A673 (cell line): Measurements from ENCODE around the gene ZBTB16. TPM values are rescaled to one million over a fixed set of nuclear protein-coding genes. Genes with fewer than 3 reads are reported as not detected.

Source experiments
- BruUV-seq: library from RNA; stranded (reverse); fragments of 400-500 nt; replicated peaks from 2 replicates; lab custom pipeline; 2021; lab: Mats Ljungman, UMichigan
- CTCF ChIA-PET: fragments of 300-600 bp; sonication (Branson Sonifier 250); formaldehyde crosslinking; loops from one replicate; lab custom pipeline; 2022; ENCODE audit warnings: antibody characterized with exemption; lab: Charles Lee
- POLR2A ChIA-PET: fragments of 300-600 bp; sonication (Branson Sonifier 250); formaldehyde crosslinking; loops from one replicate; lab custom pipeline; 2022; ENCODE audit warnings: antibody characterized with exemption; ENCODE audit not compliant: low non-redundant PET; lab: Charles Lee
- DNase-seq: peaks from one replicate; pipeline ENCODE4 v3.0.0-alpha.2; 2015; ENCODE audit warnings: low spot score
- H3K27ac ChIP-seq: fragments of 200-600 bp; sonication (generic); 2 replicates; pipeline ENCODE4 v1.5.1; 2016; ENCODE audit warnings: mixed run types, low read depth, mild to moderate bottlenecking, mixed read lengths, antibody characterized with exemption, low read length; ENCODE audit not compliant: poor library complexity, severe bottlenecking
- H3K27me3 ChIP-seq: fragments of 200-600 bp; sonication (generic); replicated peaks from 2 replicates; pipeline ENCODE4 v1.6.1; 2017; ENCODE audit warnings: mixed run types, low read depth, mild to moderate bottlenecking, mixed read lengths, antibody characterized with exemption, low read length; ENCODE audit not compliant: insufficient read depth, poor library complexity
- H3K36me3 ChIP-seq: fragments of 200-600 bp; sonication (generic); 2 replicates; pipeline ENCODE4 v1.6.1; 2016; ENCODE audit warnings: mixed run types, mild to moderate bottlenecking, mixed read lengths, antibody characterized with exemption, low read length; ENCODE audit not compliant: insufficient read depth, poor library complexity, severe bottlenecking
- H3K4me1 ChIP-seq: fragments of 200-600 bp; sonication (generic); 2 replicates; pipeline ENCODE4 v1.6.1; 2017; ENCODE audit warnings: mixed run types, mild to moderate bottlenecking, mixed read lengths, antibody characterized with exemption, low read length; ENCODE audit not compliant: insufficient read depth, poor library complexity, severe bottlenecking
- H3K4me3 ChIP-seq: fragments of 200-600 bp; sonication (generic); 2 replicates; pipeline ENCODE4 v1.5.1; 2016; ENCODE audit warnings: low read depth, mixed run types, mild to moderate bottlenecking, mixed read lengths, low read length; ENCODE audit not compliant: poor library complexity, severe bottlenecking
- H3K9me3 ChIP-seq: fragments of 200-600 bp; sonication (generic); 2 replicates; pipeline ENCODE4 v1.6.1; 2016; ENCODE audit warnings: mixed run types, low read depth, mild to moderate bottlenecking, mixed read lengths, antibody characterized with exemption, low read length; ENCODE audit not compliant: poor library complexity, severe bottlenecking
- CTCF ChIP-seq: fragments of 300-800, 200-600 bp; sonication (generic); conservative IDR thresholded peaks from 2 replicates; pipeline ENCODE4 v1.5.1; 2017; ENCODE audit warnings: low read depth, mild to moderate bottlenecking, antibody characterized with exemption, low read length, moderate library complexity, mixed read lengths
- EZH2 ChIP-seq: fragments of 200-600 bp; sonication (generic); IDR thresholded peaks from 2 replicates; pipeline ENCODE4 v1.6.1; 2017; ENCODE audit warnings: borderline replicate concordance, low read depth, mild to moderate bottlenecking, mixed read lengths, antibody characterized with exemption, low read length; ENCODE audit not compliant: poor library complexity, severe bottlenecking
- intact Hi-C: fragments of 100-400 bp; cut with micrococcal nuclease; formaldehyde crosslinking; loops from one replicate; pipeline ENCODE4 v1.10.0; 2022; ENCODE audit not compliant: unreplicated experiment
- total RNA-seq: library from RNA; stranded (reverse); gene quantifications from 2 replicates; pipeline ENCODE4 v1.2.3, GENCODE V29; 2021

The ZBTB16 gene
- total RNA-seq, 1 experiment from 2014 or later: 12.0 TPM

GRCh38 chr11:114154271-114155047 lies 94.9 kb downstream of the ZBTB16 start:
- H3K4me3 ChIP-seq: no peak overlapping the region
- H3K4me1 ChIP-seq: peaks cover 34% of the 10 kb centered on the region
- intact Hi-C loops: no loop called here
- ChIA-PET POLR2A (no interaction called here), CTCF (no interaction called here)
- BruUV-seq: no TSS peak
- no peaks in the 10 kb centered on the region for H3K9me3 ChIP-seq
- TF ChIP-seq CTCF: no peak
- TF ChIP-seq EZH2: no peak
- no peak overlapping the region for H3K27ac ChIP-seq
- no peaks in the 10 kb centered on the region for H3K27me3 ChIP-seq
- no peak for DNase-seq
- H3K36me3 ChIP-seq: no peaks in the 10 kb centered on the region

- Histone ChIP-seq H3K4me3 (no peak overlapping the region), H3K36me3 (no peaks in the 10 kb centered on the region), H3K27me3 (no peaks in the 10 kb centered on the region), H3K27ac (no peak overlapping the region), H3K4me1 (peaks cover 34% of the 10 kb centered on the region), H3K9me3 (no peaks in the 10 kb centered on the region)
- ChIA-PET POLR2A (no interaction called here), CTCF (no interaction called here)
- no TSS peak for BruUV-seq
- DNase-seq: no peak
- intact Hi-C loops: no loop called here
- TF ChIP-seq EZH2 (no peak), CTCF (no peak)
Measured at GRCh38 chr11:114155116-114155515, 95.6 kb downstream of the ZBTB16 start.

- no TSS peak for BruUV-seq
- CTCF ChIA-PET: no interaction called here
- intact Hi-C loops: no loop called here
- TF ChIP-seq EZH2 (no peak), CTCF (no peak)
- no peak overlapping the region for H3K27ac ChIP-seq
- DNase-seq: no peak
- no peaks in the 10 kb centered on the region for H3K36me3 ChIP-seq
- POLR2A ChIA-PET: no interaction called here
- peaks cover 36% of the 10 kb centered on the region for H3K4me1 ChIP-seq
- no peaks in the 10 kb centered on the region for H3K27me3 ChIP-seq
- H3K9me3 ChIP-seq: no peaks in the 10 kb centered on the region
- H3K4me3 ChIP-seq: no peak overlapping the region
Measured at GRCh38 chr11:114156131-114156581, 96.6 kb downstream of the ZBTB16 start.
